Fibroblast of the aortic adventitia (primary cell): Measurements from ENCODE around the gene AQP3. TPM values are rescaled to one million over a fixed set of nuclear protein-coding genes. Genes with fewer than 3 reads are reported as not detected.
"Not testable (repeated sequence)": the region's sequence is repeated elsewhere in the genome, so short reads cannot be mapped to it uniquely, and the experiment has no call there.

Source experiments
- DNase-seq: peaks from one replicate; pipeline ENCODE4 v3.0.0-alpha.2; 2010; ENCODE audit warnings: low read depth
- H3K4me3 ChIP-seq: 2 replicates; pipeline ENCODE4 v1.5.1; 2011; ENCODE audit warnings: low read depth, mild to moderate bottlenecking, control low read depth, low read length, moderate library complexity
- CTCF ChIP-seq: IDR thresholded peaks from 2 replicates; pipeline ENCODE4 v1.5.1; 2011; ENCODE audit warnings: mild to moderate bottlenecking, low read length, control low read depth, inconsistent platforms; ENCODE audit not compliant: insufficient read depth
- total RNA-seq: library from RNA; depleted of rRNA; stranded (reverse); fragments of >200 nt; gene quantifications from 2 replicates; pipeline ENCODE4 v1.2.3, GENCODE V29; 2012; ENCODE audit warnings: low replicate concordance

The AQP3 gene
- total RNA-seq, 1 donor: 0.54 TPM

- DNase-seq: no peak
- no peak for TF ChIP-seq CTCF
Observed at GRCh38 chr9:33425128-33425533, 22.3 kb downstream of the AQP3 start.

GRCh38 chr9:33424492-33424891 lies 22.9 kb downstream of the AQP3 start:
- not testable (repeated sequence) for H3K4me3 ChIP-seq, DNase-seq

More at GRCh38 chr9:33425128-33425533, 22.3 kb downstream of the AQP3 start:
- no peak overlapping the region for H3K4me3 ChIP-seq

- DNase-seq, H3K4me3 ChIP-seq: not testable (repeated sequence)
Observed at GRCh38 chr9:33424043-33424442, 23.4 kb downstream of the AQP3 start.

- no peak for DNase-seq
- no peak overlapping the region for H3K4me3 ChIP-seq
- TF ChIP-seq CTCF: no peak
Observed at GRCh38 chr9:33419708-33420303, 27.6 kb downstream of the AQP3 start.

GRCh38 chr9:33418090-33418489 lies 29.3 kb downstream of the AQP3 start:
- DNase-seq: no peak
- no peak for TF ChIP-seq CTCF
- no peak overlapping the region for H3K4me3 ChIP-seq

GRCh38 chr9:33416996-33417395 lies 30.4 kb downstream of the AQP3 start:
- H3K4me3 ChIP-seq: no peak overlapping the region
- TF ChIP-seq CTCF: no peak
- no peak for DNase-seq

GRCh38 chr9:33415501-33416038 lies 31.8 kb downstream of the AQP3 start:
- H3K4me3 ChIP-seq: no peak overlapping the region
- TF ChIP-seq CTCF: peak; percentile 78
- DNase-seq: peak; percentile 43

- H3K4me3 ChIP-seq: no peak overlapping the region
- DNase-seq: no peak
- no peak for TF ChIP-seq CTCF
Observed at GRCh38 chr9:33414889-33415500, 32.4 kb downstream of the AQP3 start.
